ENCODE data around the gene TMC6.

TMC6 gene

GRCh38 chr17:78064708-78065107, 63.8 kb downstream of the TMC6 start:
- DNase-seq, result no peak

- DNase-seq, result no peak
Observed at GRCh38 chr17:78063489-78063888, 65.1 kb downstream of the TMC6 start.

GRCh38 chr17:78062596-78062995, 66.0 kb downstream of the TMC6 start:
- no peak for DNase-seq

Data from fibroblast of skin of right quadriceps (primary cell).